Neural cell (in vitro differentiated cells): ENCODE data around the gene SLC50A1.

Experiments
- EP300 ChIP-seq: fragments of 450-650 bp; conservative IDR thresholded peaks from 2 replicates; pipeline ENCODE4 v1.6.1; 2014; ENCODE audit warnings: antibody characterized with exemption, mild to moderate bottlenecking, moderate library complexity; ENCODE audit not compliant: poor library complexity, severe bottlenecking
- EZH2 ChIP-seq: fragments of 200-600, 300-800 bp; shearing (Covaris generic), sonication (generic); IDR thresholded peaks from 2 replicates; pipeline ENCODE4 v1.6.1; 2014; ENCODE audit warnings: antibody characterized with exemption, low read length, borderline replicate concordance, mild to moderate bottlenecking; ENCODE audit not compliant: insufficient read depth, poor library complexity, severe bottlenecking
- MXI1 ChIP-seq: fragments of 450-650 bp; conservative IDR thresholded peaks from 2 replicates; pipeline ENCODE4 v1.6.1; 2014; ENCODE audit warnings: antibody characterized with exemption, mild to moderate bottlenecking; ENCODE audit not compliant: poor library complexity, severe bottlenecking
- POLR2AphosphoS5 ChIP-seq: IDR thresholded peaks from 2 replicates; pipeline ENCODE4 v1.6.1; 2012
- RAD21 ChIP-seq: fragments of 450-650 bp; conservative IDR thresholded peaks from 2 replicates; pipeline ENCODE4 v1.6.1; 2014; ENCODE audit warnings: antibody characterized with exemption, mild to moderate bottlenecking, moderate library complexity
- TAF1 ChIP-seq: IDR thresholded peaks from 2 replicates; pipeline ENCODE4 v1.6.1; 2012; ENCODE audit warnings: low read depth
- TF ChIP-seq, protein P1 (sequence below): fragments of 450-650 bp; IDR thresholded peaks from 2 replicates; pipeline ENCODE4 v1.5.1; 2014; ENCODE audit warnings: antibody characterized with exemption, mild to moderate bottlenecking, moderate library complexity; ENCODE audit not compliant: poor library complexity, severe bottlenecking
- TF ChIP-seq, protein P2 (sequence below): IDR thresholded peaks from 2 replicates; pipeline ENCODE4 v1.6.1; 2012; ENCODE audit warnings: borderline replicate concordance

DNA sequence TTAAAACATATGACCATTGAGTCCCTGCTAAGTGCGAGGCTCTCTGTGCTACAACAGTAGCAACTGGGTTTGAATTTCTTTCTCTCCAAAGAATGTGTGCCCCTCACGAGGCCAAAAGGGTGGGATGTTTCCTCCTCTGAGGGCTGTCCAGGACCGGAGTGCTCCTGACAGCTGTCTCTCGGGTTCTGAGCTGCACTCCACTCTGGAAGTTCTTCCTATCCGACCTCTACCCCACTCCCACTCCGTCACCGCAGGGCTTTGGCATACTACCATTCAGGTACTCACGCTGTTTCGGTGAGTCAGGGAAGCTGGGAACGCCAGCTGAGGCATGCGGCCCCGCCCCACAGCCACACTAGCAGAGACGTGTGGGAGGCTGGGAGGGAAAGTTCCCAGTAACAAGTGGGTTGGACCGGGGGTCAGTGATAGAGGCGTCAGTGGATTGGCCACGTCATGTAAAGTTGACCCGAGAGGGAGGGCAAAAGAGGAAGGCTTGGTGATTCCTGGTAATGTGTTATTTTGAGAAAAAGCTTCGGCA lies 705 bp upstream of the SLC50A1 start:
- TF ChIP-seq POLR2AphosphoS5 (no peak), EZH2 (no peak), RAD21 (no peak), EP300 (no peak), MXI1 (no peak), TAF1 (no peak)
- TF ChIP-seq, protein P1, sequence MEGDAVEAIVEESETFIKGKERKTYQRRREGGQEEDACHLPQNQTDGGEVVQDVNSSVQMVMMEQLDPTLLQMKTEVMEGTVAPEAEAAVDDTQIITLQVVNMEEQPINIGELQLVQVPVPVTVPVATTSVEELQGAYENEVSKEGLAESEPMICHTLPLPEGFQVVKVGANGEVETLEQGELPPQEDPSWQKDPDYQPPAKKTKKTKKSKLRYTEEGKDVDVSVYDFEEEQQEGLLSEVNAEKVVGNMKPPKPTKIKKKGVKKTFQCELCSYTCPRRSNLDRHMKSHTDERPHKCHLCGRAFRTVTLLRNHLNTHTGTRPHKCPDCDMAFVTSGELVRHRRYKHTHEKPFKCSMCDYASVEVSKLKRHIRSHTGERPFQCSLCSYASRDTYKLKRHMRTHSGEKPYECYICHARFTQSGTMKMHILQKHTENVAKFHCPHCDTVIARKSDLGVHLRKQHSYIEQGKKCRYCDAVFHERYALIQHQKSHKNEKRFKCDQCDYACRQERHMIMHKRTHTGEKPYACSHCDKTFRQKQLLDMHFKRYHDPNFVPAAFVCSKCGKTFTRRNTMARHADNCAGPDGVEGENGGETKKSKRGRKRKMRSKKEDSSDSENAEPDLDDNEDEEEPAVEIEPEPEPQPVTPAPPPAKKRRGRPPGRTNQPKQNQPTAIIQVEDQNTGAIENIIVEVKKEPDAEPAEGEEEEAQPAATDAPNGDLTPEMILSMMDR = no peak
- TF ChIP-seq, protein P2, sequence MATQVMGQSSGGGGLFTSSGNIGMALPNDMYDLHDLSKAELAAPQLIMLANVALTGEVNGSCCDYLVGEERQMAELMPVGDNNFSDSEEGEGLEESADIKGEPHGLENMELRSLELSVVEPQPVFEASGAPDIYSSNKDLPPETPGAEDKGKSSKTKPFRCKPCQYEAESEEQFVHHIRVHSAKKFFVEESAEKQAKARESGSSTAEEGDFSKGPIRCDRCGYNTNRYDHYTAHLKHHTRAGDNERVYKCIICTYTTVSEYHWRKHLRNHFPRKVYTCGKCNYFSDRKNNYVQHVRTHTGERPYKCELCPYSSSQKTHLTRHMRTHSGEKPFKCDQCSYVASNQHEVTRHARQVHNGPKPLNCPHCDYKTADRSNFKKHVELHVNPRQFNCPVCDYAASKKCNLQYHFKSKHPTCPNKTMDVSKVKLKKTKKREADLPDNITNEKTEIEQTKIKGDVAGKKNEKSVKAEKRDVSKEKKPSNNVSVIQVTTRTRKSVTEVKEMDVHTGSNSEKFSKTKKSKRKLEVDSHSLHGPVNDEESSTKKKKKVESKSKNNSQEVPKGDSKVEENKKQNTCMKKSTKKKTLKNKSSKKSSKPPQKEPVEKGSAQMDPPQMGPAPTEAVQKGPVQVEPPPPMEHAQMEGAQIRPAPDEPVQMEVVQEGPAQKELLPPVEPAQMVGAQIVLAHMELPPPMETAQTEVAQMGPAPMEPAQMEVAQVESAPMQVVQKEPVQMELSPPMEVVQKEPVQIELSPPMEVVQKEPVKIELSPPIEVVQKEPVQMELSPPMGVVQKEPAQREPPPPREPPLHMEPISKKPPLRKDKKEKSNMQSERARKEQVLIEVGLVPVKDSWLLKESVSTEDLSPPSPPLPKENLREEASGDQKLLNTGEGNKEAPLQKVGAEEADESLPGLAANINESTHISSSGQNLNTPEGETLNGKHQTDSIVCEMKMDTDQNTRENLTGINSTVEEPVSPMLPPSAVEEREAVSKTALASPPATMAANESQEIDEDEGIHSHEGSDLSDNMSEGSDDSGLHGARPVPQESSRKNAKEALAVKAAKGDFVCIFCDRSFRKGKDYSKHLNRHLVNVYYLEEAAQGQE = no peak
